ENCODE measurements around the gene TOP2B. TPM values are rescaled to one million over a fixed set of nuclear protein-coding genes. Genes with fewer than 3 reads are reported as not detected.

Gene TOP2B
- total and polyA plus RNA-seq, 9 of the 15 experiments (the other 6 are each of a cell fraction or from before 2014, with no cell fraction given): 45.3 to 186 (median 134) TPM

DNA sequence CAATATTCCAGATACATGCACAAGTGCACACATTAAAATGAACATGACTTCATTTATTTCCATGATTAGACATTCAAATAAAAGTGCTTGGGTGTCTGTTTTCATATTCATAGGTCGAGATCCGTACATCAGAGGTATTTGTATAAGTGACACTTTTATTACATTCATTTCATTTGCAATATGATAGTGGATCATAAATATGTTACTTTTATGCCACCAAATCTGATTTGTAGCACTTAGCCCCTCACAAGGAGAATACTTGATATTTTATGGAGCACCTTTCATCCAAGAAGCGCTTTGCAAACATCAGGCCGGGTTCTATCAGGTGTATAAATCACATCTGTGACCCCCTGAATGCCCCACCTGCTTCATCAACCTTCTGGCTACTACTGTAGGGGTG lies 100.6 kb downstream of the TOP2B start:
- H4K20me1 ChIP-seq (replicated peaks; ENCODE audit: control insufficient read depth, insufficient read depth, low read length): no peaks in the 10 kb centered on the region
- no peak overlapping the region for H3K27ac ChIP-seq (ENCODE audit: extremely low read depth, low read depth, low read length)
- intact Hi-C loops (cut with micrococcal nuclease): no loop called here
- no peak overlapping the region for H3K9ac ChIP-seq (ENCODE audit: insufficient read depth in 1 of 2, low read depth in 2 of 2, low read length in 2 of 2)
- ChIA-PET POLR2A (no interaction called here), CTCF (ENCODE audit: low intra/inter-chr PET ratio) (no interaction called here)
- DNase-seq (ENCODE audit: extremely low read depth in 1 of 4, low spot score in 3 of 4): no peak
- no peak for FAIRE-seq
- H3K4me1 ChIP-seq (replicated peaks in 1 of 2; ENCODE audit: control insufficient read depth in 2 of 2, insufficient read depth in 2 of 2, low read length in 2 of 2): no peaks in the 10 kb centered on the region
- H3K4me3 ChIP-seq: no peak overlapping the region
- no peaks in the 10 kb centered on the region for H3K9me1 ChIP-seq (ENCODE audit: control insufficient read depth, insufficient read depth, low read length)
- WGBS (ENCODE audit: insufficient coverage, low coverage, missing lambda C conversion rate): 0% methylated on average over 4 of the region's 4 CpGs
- TF ChIP-seq LARP7 (IDR thresholded peaks at IDR 0.05) (no peak), ZZZ3 (IDR thresholded peaks at IDR 0.05) (no peak), RFX1 (IDR thresholded peaks at IDR 0.05) (no peak), ZFX (CRISPR knock-in tag; IDR thresholded peaks at IDR 0.05) (no peak), ZNF76 (CRISPR knock-in tag; IDR thresholded peaks at IDR 0.05; ENCODE audit: borderline replicate concordance) (no peak), THRA (IDR thresholded peaks at IDR 0.05) (no peak), RBM14 (IDR thresholded peaks at IDR 0.05; ENCODE audit: borderline replicate concordance, insufficient read depth, low read depth, low read length) (no peak), FOXJ2 (tag; IDR thresholded peaks at IDR 0.05) (no peak), MCM3 (IDR thresholded peaks at IDR 0.05) (no peak), ZNF79 (CRISPR knock-in tag; IDR thresholded peaks at IDR 0.05; ENCODE audit: low read depth) (no peak), TCF3 (CRISPR knock-in tag; IDR thresholded peaks at IDR 0.05) (no peak), YY1 (IDR thresholded peaks at IDR 0.05; ENCODE audit: borderline replicate concordance in 1 of 3, control insufficient read depth in 1 of 3, extremely low read depth in 1 of 3, insufficient read depth in 3 of 3, insufficient read length in 1 of 3, insufficient replicate concordance in 2 of 3, low read depth in 1 of 3, low read length in 2 of 3) (no peak)
- H3K9me3 ChIP-seq (replicated peaks; ENCODE audit: control insufficient read depth, insufficient read depth, low read depth, low read length): no peaks in the 10 kb centered on the region
- no TSS peak for BruUV-seq (replicated peaks)
- in situ Hi-C loops (cut with MboI): no loop called here
- H3K36me3 ChIP-seq (ENCODE audit: control insufficient read depth, insufficient read depth, low read length): no peaks in the 10 kb centered on the region
- ATAC-seq: no peak
- H3K79me2 ChIP-seq (ENCODE audit: control insufficient read depth, insufficient read depth, low read length): no peaks in the 10 kb centered on the region
- H3K27me3 ChIP-seq (ENCODE audit: control insufficient read depth in 2 of 2, insufficient read depth in 2 of 2, low read length in 2 of 2): peaks cover 9 to 29% of the 10 kb centered on the region in 2 experiments
- no peak overlapping the region for H2AFZ ChIP-seq (ENCODE audit: low read depth, low read length)
- H3K4me2 ChIP-seq (ENCODE audit: insufficient read depth, low read length): no peak overlapping the region
